SIG-M5 treated with dmso at 0.1 percent for 504 hours (cell line): Measurements from ENCODE around the gene NDE1.
A peak's percentile ranks its signal among the peaks of the same experiment; 100 is the strongest.
"Not testable (repeated sequence)": the region's sequence is repeated elsewhere in the genome, so short reads cannot be mapped to it uniquely, and the experiment has no call there.

Source experiments
- DNase-seq: peaks from one replicate; lab custom pipeline; 2025; ENCODE audit not compliant: unreplicated experiment; lab: John Stamatoyannopoulos, UW

The NDE1 gene

GRCh38 chr16:15620611-15621195 is 29.3 kb upstream of the NDE1 start:
- no peak for DNase-seq

GRCh38 chr16:15621456-15621855 is 28.6 kb upstream of the NDE1 start:
- DNase-seq: no peak

- DNase-seq: no peak
Observed at GRCh38 chr16:15621889-15622288, 28.2 kb upstream of the NDE1 start.

GRCh38 chr16:15631730-15632409 is 18.2 kb upstream of the NDE1 start:
- DNase-seq: no peak

GRCh38 chr16:15635926-15636325 is 14.1 kb upstream of the NDE1 start:
- DNase-seq: no peak

GRCh38 chr16:15636392-15636873 is 13.6 kb upstream of the NDE1 start:
- no peak for DNase-seq

- DNase-seq: peak; percentile 72
Observed at GRCh38 chr16:15639061-15639568, 10.9 kb upstream of the NDE1 start.

GRCh38 chr16:15640966-15641365 is 9.1 kb upstream of the NDE1 start:
- no peak for DNase-seq

GRCh38 chr16:15641753-15642556 is 8.1 kb upstream of the NDE1 start:
- no peak for DNase-seq

GRCh38 chr16:15642557-15643047 is 7.4 kb upstream of the NDE1 start:
- DNase-seq: peak; percentile 78

GRCh38 chr16:15643048-15643945 is 6.7 kb upstream of the NDE1 start, which contains the start of gene MARF1:
Gene MARF1, minus strand, starts transcription at chr16:15643154. Its CDS starts 3,921 bp downstream, at chr16:15639233.
- DNase-seq: peak; percentile 86

GRCh38 chr16:15643946-15644250 is 6.1 kb upstream of the NDE1 start:
- DNase-seq: no peak

GRCh38 chr16:15644267-15644961 is 5.6 kb upstream of the NDE1 start:
- DNase-seq: no peak

GRCh38 chr16:15644962-15645465 is 5.0 kb upstream of the NDE1 start:
- peak; percentile 30 for DNase-seq

- not testable (repeated sequence) for DNase-seq
Observed at GRCh38 chr16:15646557-15647293, 3.3 kb upstream of the NDE1 start.

GRCh38 chr16:15647294-15648014 is 2.6 kb upstream of the NDE1 start:
- DNase-seq: no peak

GRCh38 chr16:15648135-15648730 is 1.8 kb upstream of the NDE1 start:
- DNase-seq: no peak

GRCh38 chr16:15649311-15649710 is 734 bp upstream of the NDE1 start:
- not testable (repeated sequence) for DNase-seq
